ENCODE results near the gene NT5M.
"Not testable (repeated sequence)": the region's sequence is repeated elsewhere in the genome, so short reads cannot be mapped to it uniquely, and the experiment has no call there.

Gene NT5M

GRCh38 chr17:17297217-17297616 is 6.0 kb upstream of the NT5M start:
- no peak for DNase-seq
- intact Hi-C loops (cut with DNase I; ENCODE audit: low total_unique reads), result no loop called here
- H3K4me1 ChIP-seq, result peaks cover 0 to 11% (median 6%) of the 10 kb centered on the region in 4 donors
- H3K27ac ChIP-seq, result no peak overlapping the region
- no peak for TF ChIP-seq CTCF (IDR thresholded peaks at IDR 0.05)
- H3K36me3 ChIP-seq, result no peaks in the 10 kb centered on the region
- H3K27me3 ChIP-seq, result no peaks in the 10 kb centered on the region
- H3K9me3 ChIP-seq, result no peaks in the 10 kb centered on the region
- H3K4me3 ChIP-seq, result no peak overlapping the region

- Histone ChIP-seq H3K4me1 (peaks cover 0 to 16% (median 6%) of the 10 kb centered on the region in 4 donors), H3K27me3 (no peaks in the 10 kb centered on the region), H3K9me3 (no peaks in the 10 kb centered on the region), H3K4me3 (no peak overlapping the region), H3K27ac (no peak overlapping the region), H3K36me3 (no peaks in the 10 kb centered on the region)
- no peak for DNase-seq
- intact Hi-C loops (cut with DNase I; ENCODE audit: low total_unique reads), result no loop called here
- TF ChIP-seq CTCF (IDR thresholded peaks at IDR 0.05), result no peak
These were observed 5.1 kb upstream of the NT5M start for GRCh38 chr17:17298108-17298507.

GRCh38 chr17:17300624-17301568 is 2.3 kb upstream of the NT5M start:
- intact Hi-C loops (cut with DNase I; ENCODE audit: low total_unique reads), result no loop called here
- H3K4me1 ChIP-seq, result peaks cover 0 to 22% (median 11%) of the 10 kb centered on the region in 4 donors
- no peaks in the 10 kb centered on the region for H3K9me3 ChIP-seq
- peak overlapping the region; percentile 40 to 46 for H3K4me3 ChIP-seq
- H3K36me3 ChIP-seq, result no peaks in the 10 kb centered on the region
- DNase-seq, result peak; percentile 42 to 78
- H3K27ac ChIP-seq, result peak overlapping the region; percentile 39 to 63
- H3K27me3 ChIP-seq, result no peaks in the 10 kb centered on the region
- TF ChIP-seq CTCF (IDR thresholded peaks at IDR 0.05), result no peak

- H3K4me3 ChIP-seq; H3K9me3 ChIP-seq; H3K27me3 ChIP-seq; intact Hi-C loops (cut with DNase I; ENCODE audit: low total_unique reads); H3K36me3 ChIP-seq: not testable (repeated sequence)
- DNase-seq, result peak in 1 of 2 donors; percentile 64
- H3K27ac ChIP-seq, result peak overlapping the region; percentile 39 to 63
- peaks cover 0 to 22% (median 11%) of the 10 kb centered on the region in 4 donors for H3K4me1 ChIP-seq
These were observed 1.5 kb upstream of the NT5M start for GRCh38 chr17:17301659-17302058.

DNA sequence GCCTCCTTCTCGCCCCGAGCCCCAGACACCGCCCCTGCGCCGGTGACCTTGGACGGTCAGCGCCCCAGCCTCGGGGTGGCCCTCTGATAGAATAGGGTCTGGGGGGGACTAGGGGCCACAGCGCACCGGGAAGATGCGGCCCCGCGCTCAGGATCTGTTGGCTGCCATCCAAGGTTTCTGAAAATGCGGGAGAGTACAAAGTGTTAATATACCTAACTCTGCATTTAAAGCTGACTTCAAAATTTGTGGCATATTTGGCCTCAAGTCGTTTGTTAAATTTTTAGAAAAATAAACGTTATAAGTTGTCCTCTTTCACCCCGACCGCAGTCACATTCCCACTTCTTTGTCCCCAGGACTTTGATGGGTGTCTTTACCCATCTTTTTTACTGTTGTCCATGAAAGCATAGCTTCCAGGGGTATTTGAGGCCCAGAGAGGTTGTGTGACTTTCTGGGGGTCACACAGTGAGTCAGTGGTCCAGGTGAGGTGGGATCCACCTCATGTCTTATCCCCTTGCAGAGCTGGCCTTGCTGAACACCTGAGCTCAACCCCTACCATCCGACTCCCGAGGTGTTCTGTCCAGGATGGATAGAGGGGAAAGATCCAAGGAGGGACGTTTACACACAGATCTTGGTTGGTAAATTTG is 796 bp downstream of the NT5M start:
- no peak for TF ChIP-seq CTCF (IDR thresholded peaks at IDR 0.05)
- H3K9me3 ChIP-seq, result no peaks in the 10 kb centered on the region
- no peaks in the 10 kb centered on the region for H3K27me3 ChIP-seq
- peaks cover 0 to 22% (median 11%) of the 10 kb centered on the region in 4 donors for H3K4me1 ChIP-seq
- DNase-seq, result no peak
- peak overlapping the region; percentile 54 to 75 for H3K27ac ChIP-seq
- peak overlapping the region; percentile 56 to 76 for H3K4me3 ChIP-seq
- H3K36me3 ChIP-seq, result no peaks in the 10 kb centered on the region
- intact Hi-C loops (cut with DNase I; ENCODE audit: low total_unique reads), result no loop called here

DNA sequence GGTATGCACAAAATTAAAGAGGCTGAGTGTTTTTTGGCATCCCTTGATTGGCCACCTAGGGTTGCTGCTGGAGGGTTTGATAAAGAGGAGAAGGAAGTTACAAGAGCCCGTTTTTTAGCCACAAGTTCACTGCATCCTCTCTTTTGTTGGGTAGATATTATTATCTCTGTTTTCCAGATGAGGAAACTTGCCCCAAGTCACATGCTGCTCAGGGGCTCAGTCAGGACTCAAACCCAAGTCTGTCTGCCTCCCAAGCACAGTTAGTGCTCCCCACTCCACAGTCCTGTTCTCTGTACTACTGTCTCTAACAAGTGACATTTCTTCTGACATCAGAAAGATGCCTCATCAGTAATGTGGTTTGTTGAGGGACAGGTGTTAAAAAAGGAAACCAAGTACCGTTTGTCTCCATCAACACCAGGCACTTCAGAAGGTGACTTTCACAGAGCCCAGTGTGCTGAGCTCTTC is 1.4 kb downstream of the NT5M start:
- peaks cover 0 to 22% (median 11%) of the 10 kb centered on the region in 4 donors for H3K4me1 ChIP-seq
- no peaks in the 10 kb centered on the region for H3K9me3 ChIP-seq
- TF ChIP-seq CTCF (IDR thresholded peaks at IDR 0.05), result no peak
- H3K4me3 ChIP-seq, result no peak overlapping the region
- no peaks in the 10 kb centered on the region for H3K36me3 ChIP-seq
- no peak for DNase-seq
- no peaks in the 10 kb centered on the region for H3K27me3 ChIP-seq
- no peak overlapping the region for H3K27ac ChIP-seq
- intact Hi-C loops (cut with DNase I; ENCODE audit: low total_unique reads), result no loop called here
